Tibial artery (tissue), 4 donors: ENCODE data around the gene IER2.

Experiments
- DNase-seq, 2 donors: peaks; one replicate each; pipeline ENCODE4 v3.0.0-alpha.2; 2019
- H3K27ac ChIP-seq, 2 donors: fragments of 200-600 bp; sonication (generic) in 1 of 2; 1 replicate in 1 of 2; 2 replicates in 1 of 2; pipeline ENCODE4 v1.5.1; 2018 to 2019; ENCODE audit warnings: mild to moderate bottlenecking in 1 of 2
- H3K27me3 ChIP-seq, 2 donors: fragments of 200-600 bp; sonication (generic) in 1 of 2; one replicate each; pipeline versions ENCODE4 v1.5.1 to v1.6.0; 2016 to 2019
- H3K36me3 ChIP-seq, 3 donors: fragments of 200-600 bp; sonication (generic) in 2 of 3; one replicate each; pipeline ENCODE4 v1.5.1; 2016 to 2019; ENCODE audit warnings: mild to moderate bottlenecking in 2 of 3
- H3K4me1 ChIP-seq, 4 donors: fragments of 200-600 bp; sonication (generic) in 2 of 4; 1 replicate in 3 of 4; 2 replicates in 1 of 4; pipeline ENCODE4 v1.5.1; 2016 to 2019
- H3K4me3 ChIP-seq, 2 donors: fragments of 200-600 bp; sonication (generic) in 1 of 2; 1 replicate in 1 of 2; 2 replicates in 1 of 2; pipeline ENCODE4 v1.5.1; 2018 to 2019; ENCODE audit warnings: mild to moderate bottlenecking in 2 of 2
- H3K9me3 ChIP-seq, 3 donors: fragments of 200-600 bp; sonication (generic) in 1 of 3; one replicate each; pipeline ENCODE4 v1.5.1; 2016 to 2019
- intact Hi-C: fragments of 100-400 bp; cut with DNase I; formaldehyde crosslinking; loops from one replicate; pipeline ENCODE4 v1.15.0; 2023; ENCODE audit warnings: low total_unique reads
- TF ChIP-seq, protein P1 (sequence below), 2 experiments: fragments of 200-600 bp in 1 of 2; fragments of 450-650 bp in 1 of 2; IDR thresholded peaks; one replicate each; pipeline ENCODE4 v1.5.1; 2017 to 2019; ENCODE audit warnings: antibody characterized with exemption in 2 of 2, mild to moderate bottlenecking in 1 of 2, moderate library complexity in 1 of 2

IER2 gene

DNA sequence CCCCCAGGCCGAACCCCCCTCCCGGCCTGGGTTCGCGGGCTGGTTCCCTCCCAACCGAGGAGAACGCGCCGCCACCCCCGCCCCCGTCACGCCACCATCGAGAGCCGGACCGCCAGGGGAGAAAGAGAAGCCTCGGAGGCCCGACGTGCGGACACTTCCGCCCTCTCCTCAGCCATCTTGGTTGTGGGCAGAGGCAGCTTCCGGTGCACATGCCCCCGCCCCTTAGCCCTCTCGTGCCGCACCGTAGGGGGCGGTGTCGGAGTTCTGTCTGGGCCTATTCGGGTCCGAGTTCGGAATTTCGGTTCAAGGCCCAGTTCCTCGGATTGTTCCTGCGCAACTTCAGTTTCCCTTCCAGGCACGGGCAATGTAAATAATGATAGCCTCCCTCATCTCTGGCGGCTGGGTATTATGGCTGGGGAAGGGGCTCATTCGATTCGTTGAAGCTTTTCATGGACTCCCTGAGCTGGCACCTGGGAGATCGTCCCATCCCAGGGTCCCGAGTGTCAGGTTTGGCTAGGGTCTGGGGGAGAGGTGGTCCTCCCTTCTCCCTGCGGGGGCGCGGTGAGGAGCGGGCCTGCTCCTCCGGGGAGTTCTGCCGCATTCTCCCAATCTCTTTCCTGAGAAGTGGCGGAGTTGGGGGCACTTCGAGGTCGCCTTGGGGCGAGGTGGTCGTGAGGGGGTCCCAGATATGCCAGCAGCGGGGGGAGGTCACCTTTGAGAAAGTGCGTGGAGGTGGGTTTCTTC is at the start of gene IER2, which contains the start of gene STX10:
IER2 (plus strand) TSS at position 225 of the 744 bp plus-strand sequence. CDS start 2,776 bp downstream, outside the sequence.
STX10 (minus strand) TSS at position 189 of the 744 bp plus-strand sequence. CDS start 202 bp downstream, outside the sequence.
- Histone ChIP-seq H3K36me3 (peaks cover 0 to 11% (median 0%) of the 10 kb centered on the region in 3 donors), H3K4me3 (peak within 1 kb of the TSS; percentile 94 to 98), H3K27me3 (no peaks in the 10 kb centered on the region), H3K4me1 (peaks cover 0 to 28% (median 19%) of the 10 kb centered on the region in 4 donors), H3K27ac (peak within 1 kb of the TSS; percentile 99), H3K9me3 (no peaks in the 10 kb centered on the region)
- TF ChIP-seq, protein P1, sequence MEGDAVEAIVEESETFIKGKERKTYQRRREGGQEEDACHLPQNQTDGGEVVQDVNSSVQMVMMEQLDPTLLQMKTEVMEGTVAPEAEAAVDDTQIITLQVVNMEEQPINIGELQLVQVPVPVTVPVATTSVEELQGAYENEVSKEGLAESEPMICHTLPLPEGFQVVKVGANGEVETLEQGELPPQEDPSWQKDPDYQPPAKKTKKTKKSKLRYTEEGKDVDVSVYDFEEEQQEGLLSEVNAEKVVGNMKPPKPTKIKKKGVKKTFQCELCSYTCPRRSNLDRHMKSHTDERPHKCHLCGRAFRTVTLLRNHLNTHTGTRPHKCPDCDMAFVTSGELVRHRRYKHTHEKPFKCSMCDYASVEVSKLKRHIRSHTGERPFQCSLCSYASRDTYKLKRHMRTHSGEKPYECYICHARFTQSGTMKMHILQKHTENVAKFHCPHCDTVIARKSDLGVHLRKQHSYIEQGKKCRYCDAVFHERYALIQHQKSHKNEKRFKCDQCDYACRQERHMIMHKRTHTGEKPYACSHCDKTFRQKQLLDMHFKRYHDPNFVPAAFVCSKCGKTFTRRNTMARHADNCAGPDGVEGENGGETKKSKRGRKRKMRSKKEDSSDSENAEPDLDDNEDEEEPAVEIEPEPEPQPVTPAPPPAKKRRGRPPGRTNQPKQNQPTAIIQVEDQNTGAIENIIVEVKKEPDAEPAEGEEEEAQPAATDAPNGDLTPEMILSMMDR (IDR thresholded peaks at IDR 0.05), result peak; percentile 41 to 46
- peak; percentile 96 to 99 for DNase-seq
- intact Hi-C loops, result loop anchor here (10.0 kb wide), 1 partner anchor 694 kb away; no protein-coding TSS in a partner anchor

DNA sequence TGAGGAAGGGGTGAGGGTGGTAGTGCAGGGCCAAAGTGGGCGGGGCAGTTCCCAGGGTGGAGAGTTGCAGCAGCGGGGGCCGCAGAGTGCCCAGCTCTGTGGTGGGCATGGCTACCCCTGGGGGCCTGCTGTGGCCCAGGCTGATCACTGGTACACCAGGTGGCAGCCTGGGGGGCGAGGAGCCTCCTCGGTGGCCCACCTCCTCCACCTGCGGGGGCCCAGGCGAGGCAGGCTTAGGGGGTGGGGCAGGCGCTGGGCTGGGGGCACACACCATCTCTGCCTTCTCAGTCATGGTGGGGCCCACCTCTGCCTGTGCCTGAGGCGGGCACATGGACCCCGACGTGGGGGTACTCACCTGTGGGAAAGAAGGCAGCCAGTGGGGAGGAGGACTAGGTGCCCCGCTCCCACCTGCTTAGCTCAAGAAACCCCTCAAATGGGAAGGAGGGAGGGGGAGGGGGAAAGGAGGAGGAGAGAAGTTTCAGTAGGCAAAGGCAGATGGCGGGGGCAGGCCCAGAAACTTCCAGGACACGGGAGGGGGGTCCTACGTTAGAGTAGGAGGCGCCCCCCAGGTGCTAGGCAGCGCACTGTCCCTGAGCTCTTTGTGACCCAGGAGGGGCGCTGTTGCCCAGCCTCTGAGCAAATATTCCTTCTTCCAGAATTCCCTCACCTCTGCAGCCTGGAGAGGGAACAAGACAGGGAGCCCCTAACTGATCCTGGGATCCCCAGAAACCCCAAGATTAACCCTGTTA is 49.2 kb upstream of the IER2 start:
- TF ChIP-seq, protein P1 (IDR thresholded peaks at IDR 0.05), result no peak
- Histone ChIP-seq H3K4me3 (peak overlapping the region; percentile 9 to 41), H3K36me3 (peaks cover 0 to 15% (median 4%) of the 10 kb centered on the region in 3 donors), H3K27ac (peak overlapping the region; percentile 75 to 80), H3K9me3 (no peaks in the 10 kb centered on the region), H3K27me3 (no peaks in the 10 kb centered on the region), H3K4me1 (peaks cover 0 to 56% (median 39%) of the 10 kb centered on the region in 4 donors)
- intact Hi-C loops, result no loop called here
- DNase-seq, result peak in 1 of 2 donors; percentile 69

DNA sequence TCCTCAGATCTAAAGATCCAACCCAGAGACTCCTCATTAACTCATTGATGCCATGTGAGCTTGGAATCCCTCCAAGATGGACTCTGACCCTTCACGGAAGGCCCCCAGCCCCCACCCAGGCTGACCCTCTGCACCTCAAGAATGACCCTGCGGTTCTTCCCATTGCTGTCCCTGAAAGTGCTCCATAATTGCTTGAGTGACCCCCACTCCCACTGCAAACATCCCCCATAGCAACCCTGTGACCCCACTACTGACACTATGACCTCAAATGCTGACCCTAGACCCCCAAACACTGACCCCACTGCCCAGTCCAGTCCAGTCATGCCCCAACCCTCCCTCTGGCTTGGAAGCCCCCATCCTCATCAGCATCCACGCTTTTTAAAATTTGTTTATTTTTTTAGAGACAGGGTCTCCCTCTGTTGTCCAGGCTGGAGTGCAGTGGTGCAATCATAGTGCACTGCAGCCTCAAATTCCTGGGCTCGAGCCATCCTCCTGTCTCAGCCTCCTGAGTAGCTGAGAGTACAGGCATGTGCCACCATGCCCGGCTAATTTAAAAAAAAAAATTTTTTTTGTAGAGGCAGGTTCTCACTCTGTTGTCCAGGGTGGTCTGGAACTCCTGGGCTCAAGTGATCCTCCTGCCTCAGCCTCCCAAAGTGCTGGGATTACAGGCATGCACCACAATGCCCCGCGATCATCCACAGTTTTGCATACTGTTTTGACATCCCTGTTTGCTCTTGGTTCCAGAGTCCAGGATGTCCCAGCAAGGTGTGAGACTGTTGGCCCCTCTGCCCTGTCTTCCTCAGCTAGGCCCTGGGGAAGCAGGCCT is 48.4 kb upstream of the IER2 start:
- intact Hi-C loops, result no loop called here
- H3K27ac ChIP-seq, result peak overlapping the region; percentile 75 to 80
- peak overlapping the region; percentile 41 to 48 for H3K4me3 ChIP-seq
- H3K36me3 ChIP-seq, result peaks cover 0 to 11% (median 4%) of the 10 kb centered on the region in 3 donors
- no peaks in the 10 kb centered on the region for H3K27me3 ChIP-seq
- H3K4me1 ChIP-seq, result peaks cover 0 to 49% (median 36%) of the 10 kb centered on the region in 4 donors
- no peak for DNase-seq
- TF ChIP-seq, protein P1 (IDR thresholded peaks at IDR 0.05), result no peak
- no peaks in the 10 kb centered on the region for H3K9me3 ChIP-seq

- peak overlapping the region; percentile 41 to 48 for H3K4me3 ChIP-seq
- H3K27me3 ChIP-seq, result no peaks in the 10 kb centered on the region
- TF ChIP-seq, protein P1 (IDR thresholded peaks at IDR 0.05), result no peak
- no peaks in the 10 kb centered on the region for H3K9me3 ChIP-seq
- H3K27ac ChIP-seq, result peak overlapping the region; percentile 75 to 80
- peaks cover 0 to 48% (median 36%) of the 10 kb centered on the region in 4 donors for H3K4me1 ChIP-seq
- intact Hi-C loops, result no loop called here
- H3K36me3 ChIP-seq, result peaks cover 0 to 16% (median 7%) of the 10 kb centered on the region in 3 donors
- no peak for DNase-seq
Observed at GRCh38 chr19:13102416-13102665, 47.9 kb upstream of the IER2 start.
